CD14-positive monocyte (primary cell): ENCODE data around the gene PIP4K2A. TPM values are rescaled to one million over a fixed set of nuclear protein-coding genes. Genes with fewer than 3 reads are reported as not detected.

ENCODE experiments used
- DNase-seq, 3 donors: peaks; one replicate each; pipeline ENCODE4 v3.0.0-alpha.2; 2011 to 2022
- H2AFZ ChIP-seq: 2 replicates; pipeline ENCODE4 v1.6.0; 2012; ENCODE audit warnings: mild to moderate bottlenecking, low read depth, low read length, inconsistent platforms; ENCODE audit not compliant: insufficient read depth, poor library complexity, severe bottlenecking
- H3K27ac ChIP-seq, 2 donors: 1 replicate in 1 of 2; 2 replicates in 1 of 2; pipeline ENCODE4 v1.5.1; 2012 to 2013; ENCODE audit warnings: low read length in 2 of 2, control low read depth in 1 of 2, inconsistent platforms in 1 of 2, low read depth in 1 of 2, mild to moderate bottlenecking in 1 of 2
- H3K27me3 ChIP-seq, 2 donors: one replicate each; pipeline versions ENCODE4 v1.6.0 to v1.6.1; 2011 to 2013; ENCODE audit warnings: low read length in 2 of 2; ENCODE audit not compliant: control insufficient read depth in 2 of 2, insufficient read depth in 2 of 2
- H3K36me3 ChIP-seq, 2 donors: replicated peaks in 1 of 2; 1 replicate in 1 of 2; 2 replicates in 1 of 2; pipeline versions ENCODE4 v1.5.1 to v1.6.1; 2012 to 2013; ENCODE audit warnings: low read length in 2 of 2, control low read depth in 1 of 2, inconsistent platforms in 1 of 2, mild to moderate bottlenecking in 1 of 2; ENCODE audit not compliant: insufficient read depth in 2 of 2, control insufficient read depth in 1 of 2
- H3K4me1 ChIP-seq, 2 donors: 1 replicate in 1 of 2; 2 replicates in 1 of 2; pipeline versions ENCODE4 v1.5.1 to v1.6.1; 2012 to 2013; ENCODE audit warnings: low read length in 2 of 2, control low read depth in 1 of 2, inconsistent platforms in 1 of 2, mild to moderate bottlenecking in 1 of 2, moderate library complexity in 1 of 2; ENCODE audit not compliant: insufficient read depth in 2 of 2, control insufficient read depth in 1 of 2
- H3K4me2 ChIP-seq: replicated peaks from 2 replicates; pipeline ENCODE3; 2012; ENCODE audit warnings: low read length, moderate library complexity, mild to moderate bottlenecking; ENCODE audit not compliant: poor library complexity, severe bottlenecking; ENCODE audit errors: extremely low read depth
- H3K4me3 ChIP-seq, 3 experiments: fragments of 200-600 bp in 1 of 3; sonication (generic) in 1 of 3; replicated peaks in 1 of 3; 1 replicate in 2 of 3; 2 replicates in 1 of 3; pipeline ENCODE4 v1.5.1; 2011 to 2013; ENCODE audit warnings: low read length in 3 of 3, mild to moderate bottlenecking in 3 of 3, control low read depth in 2 of 3, low read depth in 2 of 3, inconsistent platforms in 1 of 3, moderate library complexity in 1 of 3
- H3K79me2 ChIP-seq: 2 replicates; pipeline ENCODE4 v1.6.0; 2012; ENCODE audit warnings: mild to moderate bottlenecking, control low read depth, inconsistent platforms, low read length, moderate library complexity; ENCODE audit not compliant: insufficient read depth
- H3K9ac ChIP-seq: 2 replicates; pipeline ENCODE4 v1.6.0; 2017; ENCODE audit warnings: low read length, mild to moderate bottlenecking; ENCODE audit not compliant: insufficient read depth, poor library complexity, severe bottlenecking
- H3K9me3 ChIP-seq, 2 donors: replicated peaks in 1 of 2; 1 replicate in 1 of 2; 2 replicates in 1 of 2; pipeline versions ENCODE4 v1.5.1 to v1.6.1; 2012 to 2013; ENCODE audit warnings: low read length in 2 of 2, control low read depth in 1 of 2; ENCODE audit not compliant: control insufficient read depth in 1 of 2, insufficient read depth in 1 of 2
- H4K20me1 ChIP-seq: 2 replicates; pipeline ENCODE4 v1.6.0; 2012; ENCODE audit warnings: mild to moderate bottlenecking, low read length, control low read depth, moderate library complexity; ENCODE audit not compliant: insufficient read depth
- H3K27ac Mint-ChIP-seq, 7 donors: one replicate each; pipeline ENCODE4 v1.8.0; 2020; ENCODE audit warnings: mild to moderate bottlenecking in 7 of 7, mixed read lengths in 7 of 7, moderate library complexity in 6 of 7, inconsistent platforms in 2 of 7
- H3K27me3 Mint-ChIP-seq, 3 donors: one replicate each; pipeline ENCODE4 v1.8.0; 2021 to 2022; ENCODE audit warnings: low read depth in 3 of 3, mild to moderate bottlenecking in 3 of 3, mixed read lengths in 3 of 3, moderate library complexity in 3 of 3, inconsistent platforms in 1 of 3
- H3K36me3 Mint-ChIP-seq, 2 donors: one replicate each; pipeline ENCODE4 v1.8.0; 2020; ENCODE audit warnings: mixed read lengths in 2 of 2, inconsistent platforms in 1 of 2, mild to moderate bottlenecking in 1 of 2
- H3K4me1 Mint-ChIP-seq: one replicate; pipeline ENCODE4 v1.8.0; 2020; ENCODE audit warnings: mild to moderate bottlenecking, mixed read lengths
- H3K4me3 Mint-ChIP-seq, 2 donors: one replicate each; pipeline ENCODE4 v1.8.0; 2020; ENCODE audit warnings: mild to moderate bottlenecking in 2 of 2, mixed read lengths in 2 of 2, moderate library complexity in 1 of 2
- H3K9me3 Mint-ChIP-seq, 7 donors: one replicate each; pipeline ENCODE4 v1.8.0; 2020 to 2022; ENCODE audit warnings: mixed read lengths in 7 of 7, mild to moderate bottlenecking in 6 of 7, moderate library complexity in 6 of 7, inconsistent platforms in 2 of 7
- CTCF ChIP-seq: fragments of 200-600 bp; IDR thresholded peaks from one replicate; pipeline ENCODE4 v1.8.0; 2022; ENCODE audit warnings: antibody characterized with exemption, mild to moderate bottlenecking
- WGBS: methylation state at CpG from one replicate; pipeline ENCODE4 v1.1.5; 2013; ENCODE audit warnings: missing lambda C conversion rate; ENCODE audit not compliant: insufficient coverage; 5-methylcytosine and 5-hydroxymethylcytosine counted together
- intact Hi-C, 2 donors: fragments of 100-400 bp; cut with micrococcal nuclease; formaldehyde crosslinking; loops; one replicate each; pipeline versions ENCODE4 v1.15.0 to v1.15.1; 2023
- polyA plus RNA-seq, 3 donors: library from polyadenylated mRNA; depleted of rRNA in 1 of 3; unstranded in 2 of 3; stranded (reverse) in 1 of 3; fragments of 300-500 nt in 2 of 3; fragments of >200 nt in 1 of 3; fragmentation: Illumina TruSeq in 2 of 3; gene quantifications; 1 replicate in 2 of 3; 2 replicates in 1 of 3; pipeline ENCODE4 v1.2.3, GENCODE V29; 2012 to 2021

Gene PIP4K2A
- polyA plus RNA-seq, 3 donors = 9.7 to 33.7 (median 16.6) TPM

- Mint-ChIP-seq H3K9me3 (no peaks in the 10 kb centered on the region), H3K4me3 (no peak overlapping the region), H3K4me1 (no peaks in the 10 kb centered on the region), H3K27me3 (peaks cover 0 to 2% (median 0%) of the 10 kb centered on the region in 3 donors), H3K27ac (peak overlapping the region in 1 of 7 donors; percentile 26), H3K36me3 (peaks cover 42 to 59% of the 10 kb centered on the region in 2 donors)
- no peak overlapping the region for H3K9ac ChIP-seq
- H3K79me2 ChIP-seq = no peaks in the 10 kb centered on the region
- no peaks in the 10 kb centered on the region for H3K27me3 ChIP-seq
- H3K4me2 ChIP-seq = no peak overlapping the region
- peaks cover 34 to 87% of the 10 kb centered on the region in 2 donors for H3K36me3 ChIP-seq
- DNase-seq = no peak
- H3K27ac ChIP-seq = no peak overlapping the region
- no peak overlapping the region for H3K4me3 ChIP-seq
- no peaks in the 10 kb centered on the region for H3K9me3 ChIP-seq
- no peaks in the 10 kb centered on the region for H3K4me1 ChIP-seq
- peaks cover 21% of the 10 kb centered on the region for H4K20me1 ChIP-seq
- WGBS = no CpG with 5 or more reads among the region's 7 CpGs
- intact Hi-C loops = no loop called here
- no peak for TF ChIP-seq CTCF
- H2AFZ ChIP-seq = no peak overlapping the region
Observed at GRCh38 chr10:22553452-22553995, 160.9 kb downstream of the PIP4K2A start.

- Mint-ChIP-seq H3K36me3 (peaks cover 44 to 57% of the 10 kb centered on the region in 2 donors), H3K4me3 (no peak overlapping the region), H3K9me3 (no peaks in the 10 kb centered on the region), H3K27me3 (peaks cover 0 to 2% (median 0%) of the 10 kb centered on the region in 3 donors), H3K4me1 (no peaks in the 10 kb centered on the region), H3K27ac (peak overlapping the region in 1 of 7 donors; percentile 52)
- TF ChIP-seq CTCF = no peak
- no peak overlapping the region for H2AFZ ChIP-seq
- H3K4me1 ChIP-seq = no peaks in the 10 kb centered on the region
- H3K27me3 ChIP-seq = no peaks in the 10 kb centered on the region
- no peak overlapping the region for H3K9ac ChIP-seq
- H3K36me3 ChIP-seq = peaks cover 37 to 90% of the 10 kb centered on the region in 2 donors
- no peak for DNase-seq
- intact Hi-C loops = no loop called here
- H4K20me1 ChIP-seq = peaks cover 21% of the 10 kb centered on the region
- H3K79me2 ChIP-seq = no peaks in the 10 kb centered on the region
- H3K4me2 ChIP-seq = no peak overlapping the region
- H3K27ac ChIP-seq = no peak overlapping the region
- H3K4me3 ChIP-seq = no peak overlapping the region
- no peaks in the 10 kb centered on the region for H3K9me3 ChIP-seq
- 100% methylated on average over 4 of the region's 5 CpGs for WGBS
Observed at GRCh38 chr10:22552888-22553378, 161.4 kb downstream of the PIP4K2A start.
